HPDE6-E6E7 (cell line): ENCODE measurements around the gene MLLT3.
A peak's percentile ranks its signal among the peaks of the same experiment; 100 is the strongest.

ENCODE experiments used
- DNase-seq: peaks from one replicate; pipeline ENCODE4 v3.0.0; 2011; ENCODE audit warnings: missing footprints; ENCODE audit errors: extremely low spot score

The MLLT3 gene

GRCh38 chr9:20349568-20349967 is 272.7 kb downstream of the MLLT3 start:
- DNase-seq, result no peak

GRCh38 chr9:20343325-20343724 is 279.0 kb downstream of the MLLT3 start:
- no peak for DNase-seq

GRCh38 chr9:20340511-20340861 is 281.8 kb downstream of the MLLT3 start:
- DNase-seq, result no peak

GRCh38 chr9:20335668-20336332 is 286.5 kb downstream of the MLLT3 start:
- no peak for DNase-seq

- DNase-seq, result no peak
Observed at GRCh38 chr9:20333991-20334390, 288.3 kb downstream of the MLLT3 start.

- DNase-seq, result no peak
Observed at GRCh38 chr9:20331095-20331685, 291.1 kb downstream of the MLLT3 start.

GRCh38 chr9:20330688-20331087 is 291.6 kb downstream of the MLLT3 start:
- DNase-seq, result no peak

GRCh38 chr9:20326516-20326915 is 295.8 kb downstream of the MLLT3 start:
- no peak for DNase-seq

- DNase-seq, result no peak
Observed at GRCh38 chr9:20325008-20325407, 297.3 kb downstream of the MLLT3 start.

GRCh38 chr9:20322212-20322611 is 300.1 kb downstream of the MLLT3 start:
- DNase-seq, result no peak

- no peak for DNase-seq
Observed at GRCh38 chr9:20321423-20322082, 300.7 kb downstream of the MLLT3 start.

- DNase-seq, result peak; percentile 20
Observed at GRCh38 chr9:20320921-20321320, 301.4 kb downstream of the MLLT3 start.

GRCh38 chr9:20319641-20320337 is 302.5 kb downstream of the MLLT3 start:
- peak; percentile 56 for DNase-seq

- DNase-seq, result no peak
Observed at GRCh38 chr9:20319241-20319640, 303.1 kb downstream of the MLLT3 start.

- DNase-seq, result no peak
Observed at GRCh38 chr9:20317701-20318100, 304.6 kb downstream of the MLLT3 start.

GRCh38 chr9:20316372-20316771 is 305.9 kb downstream of the MLLT3 start:
- no peak for DNase-seq

- peak; percentile 69 for DNase-seq
Observed at GRCh38 chr9:20315677-20316076, 306.6 kb downstream of the MLLT3 start.

- DNase-seq, result no peak
Observed at GRCh38 chr9:20314981-20315380, 307.3 kb downstream of the MLLT3 start.

- DNase-seq, result no peak
Observed at GRCh38 chr9:20313415-20313814, 308.9 kb downstream of the MLLT3 start.

GRCh38 chr9:20312732-20313131 is 309.6 kb downstream of the MLLT3 start:
- DNase-seq, result peak; percentile 53

GRCh38 chr9:20310024-20310423 is 312.3 kb downstream of the MLLT3 start:
- DNase-seq, result no peak

- DNase-seq, result no peak
Observed at GRCh38 chr9:20309124-20309523, 313.2 kb downstream of the MLLT3 start.

- DNase-seq, result no peak
Observed at GRCh38 chr9:20307621-20308020, 314.7 kb downstream of the MLLT3 start.
